Stimulated activated CD8-positive, alpha-beta memory T cell treated with anti-CD3 and anti-CD28 coated beads, Interleukin-15, amount 100 ng/mL, for 4 hours (primary cell): ENCODE data around the gene PCIF1.
"Not testable (repeated sequence)": the region's sequence is repeated elsewhere in the genome, so short reads cannot be mapped to it uniquely, and the experiment has no call there.

Experiments
- DNase-seq, 2 donors: peaks; one replicate each; pipeline ENCODE4 v3.0.0-alpha.2; 2020; ENCODE audit warnings: low read depth in 2 of 2

The PCIF1 gene

DNA sequence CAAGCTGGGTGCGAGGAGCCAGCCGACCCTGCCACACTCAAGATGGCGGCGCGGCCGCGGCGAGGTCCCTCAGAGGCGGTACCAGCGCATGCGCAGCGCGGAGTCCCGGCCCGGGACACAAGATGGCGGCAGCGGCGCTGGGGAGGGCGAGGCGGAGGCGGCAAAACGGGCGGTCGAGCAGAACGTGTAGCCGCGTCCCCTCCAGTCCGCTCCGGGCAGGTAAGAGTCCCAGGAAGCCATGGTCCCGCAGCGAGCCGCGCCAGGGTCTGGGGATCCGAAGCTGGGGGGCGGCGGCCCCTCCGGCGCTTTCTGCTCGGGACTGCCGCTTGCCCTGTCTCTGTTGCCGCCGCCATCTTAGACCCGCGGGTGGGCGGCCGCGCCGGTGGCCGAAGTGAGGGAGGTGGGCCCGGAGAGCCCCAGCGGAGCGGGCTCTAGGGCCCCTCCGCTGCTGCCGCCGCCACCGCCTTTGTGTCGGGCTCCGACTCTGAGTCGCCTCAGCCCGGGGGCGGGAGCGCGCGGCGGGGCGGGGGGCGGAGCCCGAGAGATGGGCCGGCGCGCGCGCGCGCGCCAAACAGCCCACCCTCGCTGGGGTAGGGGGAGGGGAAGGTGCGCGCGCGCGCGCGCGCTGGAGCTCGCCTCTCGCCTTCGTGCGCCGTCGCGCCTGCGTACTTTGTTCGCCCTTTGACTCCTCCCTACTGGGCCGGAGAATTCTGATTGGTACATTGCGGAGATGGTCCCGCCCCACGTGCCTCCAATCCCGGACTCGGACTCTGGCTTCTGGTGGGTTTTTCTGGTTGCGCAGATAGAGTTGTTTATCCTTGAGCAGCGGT, at the start of gene PCIF1:
Gene PCIF1 (plus strand): TSS at position 98 of the 830 bp plus-strand sequence. CDS start 4,317 bp downstream, outside the sequence.
- DNase-seq: peak; percentile 97

DNA sequence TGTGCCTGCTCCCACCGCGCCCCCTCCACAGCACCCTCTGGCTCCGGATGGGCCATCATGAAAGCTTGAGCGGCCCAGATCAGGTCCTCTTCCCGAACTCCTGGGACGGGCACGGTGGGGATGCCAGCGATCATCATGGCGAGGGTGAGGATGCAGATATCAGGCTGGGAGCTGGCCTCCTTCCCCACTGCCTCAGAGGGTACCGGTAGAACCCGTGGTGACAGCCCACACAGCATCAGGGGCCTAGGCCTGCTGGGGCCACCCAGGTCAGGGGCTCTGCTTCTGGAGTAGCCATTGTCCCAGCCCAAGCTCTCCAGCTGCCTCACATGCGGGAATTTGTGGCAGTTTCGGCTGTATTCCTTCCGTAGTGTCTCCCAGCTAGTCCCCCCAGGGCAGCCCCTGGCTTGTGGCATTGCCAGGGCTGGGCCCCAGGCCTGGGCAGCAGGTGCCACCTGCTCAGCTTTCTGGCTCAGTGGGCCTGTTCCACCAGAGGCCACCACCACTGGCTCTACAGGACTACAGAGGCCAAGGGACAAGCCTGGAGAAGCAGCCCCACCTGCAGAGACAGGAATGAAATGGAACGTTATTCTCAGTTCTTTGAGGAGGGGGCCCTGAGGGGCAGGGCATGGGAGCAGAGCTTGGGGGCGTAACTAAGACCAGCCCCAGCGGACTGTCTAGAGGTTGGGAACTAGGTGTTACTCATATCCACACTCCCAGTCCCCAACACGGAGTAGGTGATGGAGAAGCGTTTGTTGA, 47.7 kb upstream of the PCIF1 start:
- DNase-seq: no peak

DNA sequence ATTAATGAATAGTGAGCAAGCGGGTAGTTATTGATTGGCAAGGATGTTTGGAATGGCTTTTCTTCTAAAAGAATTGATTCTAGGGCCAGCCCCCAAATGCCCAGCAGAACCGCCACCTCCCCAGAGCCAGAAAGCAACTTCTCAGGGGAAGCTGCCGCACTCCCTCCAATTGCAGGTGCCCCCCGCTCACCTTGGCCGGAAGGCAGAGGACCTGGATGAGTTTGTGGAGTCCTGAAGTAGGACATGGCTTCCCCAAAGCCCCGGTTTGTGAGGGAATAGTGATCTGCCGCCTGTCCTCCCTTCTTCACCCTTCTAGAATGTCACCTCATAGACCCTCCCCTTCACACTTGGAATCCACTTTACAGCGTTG, 47.2 kb upstream of the PCIF1 start, which contains the start of gene SPATA25:
Gene SPATA25 (minus strand): TSS at position 277 of the 370 bp plus-strand sequence. CDS start 32 bp downstream, at position 245.
- DNase-seq: no peak

DNA sequence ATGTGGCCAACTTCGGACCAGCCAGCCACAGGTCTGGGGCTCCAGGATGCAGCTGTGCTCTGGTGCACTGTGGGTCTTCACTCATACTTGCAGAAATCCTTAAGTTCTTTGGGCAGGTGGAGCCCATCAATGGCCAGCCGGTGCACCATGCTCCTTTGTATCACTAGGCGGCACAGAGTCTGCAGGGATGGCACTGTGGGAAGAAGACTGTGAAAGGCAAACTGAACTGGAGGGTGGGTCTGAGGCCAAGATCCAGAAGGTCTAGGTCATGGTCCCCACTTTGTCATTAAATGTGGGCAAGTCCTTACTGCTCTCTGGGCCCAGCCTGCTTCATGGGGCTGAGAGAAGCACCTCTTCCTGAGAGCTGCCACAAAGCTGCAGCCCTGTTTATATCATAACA, 45.8 kb upstream of the PCIF1 start:
- no peak for DNase-seq

DNA sequence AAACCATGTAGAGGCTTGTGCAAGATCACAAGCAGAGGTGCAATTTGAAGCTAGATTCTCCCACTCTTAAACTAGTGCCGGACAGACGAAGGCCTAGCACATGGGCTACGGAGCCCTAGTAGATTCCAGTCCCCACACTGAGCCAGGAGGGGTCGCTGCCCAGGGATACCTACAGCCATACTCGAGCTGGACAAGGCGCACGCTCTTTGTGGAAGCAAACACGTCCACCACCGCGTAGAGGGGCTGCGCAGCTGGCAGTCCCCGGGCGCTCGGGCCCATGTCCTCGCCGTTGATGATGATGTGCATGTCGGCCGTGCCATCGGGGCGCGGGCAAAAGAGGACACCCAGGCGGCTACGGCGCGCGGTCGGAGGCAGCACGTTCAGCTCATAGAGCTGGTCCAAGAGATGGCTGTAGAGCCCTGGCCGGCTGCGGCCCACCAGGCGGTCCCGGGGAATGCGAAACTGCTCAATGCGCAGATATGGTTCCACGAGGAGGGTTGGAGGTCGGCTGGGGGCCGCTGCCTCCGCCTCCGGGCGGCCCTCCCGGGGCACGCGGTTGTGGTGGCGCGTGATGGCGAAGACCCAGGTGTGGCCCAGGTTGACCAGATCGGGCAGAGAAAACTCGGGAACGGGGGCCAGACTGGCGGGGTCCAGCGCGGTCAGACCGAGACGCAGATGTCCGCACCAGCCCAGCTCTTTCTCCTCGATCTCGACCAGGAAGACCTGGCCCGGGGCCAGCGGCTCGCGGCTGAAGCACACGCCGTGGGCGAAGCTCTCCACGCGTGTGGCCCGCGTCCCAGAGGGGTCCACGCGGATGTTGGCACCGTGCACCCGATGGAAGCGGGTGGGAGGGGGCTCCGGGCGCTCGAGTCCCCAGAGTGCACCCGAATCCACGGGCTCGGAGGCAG, 44.2 kb upstream of the PCIF1 start:
- peak in 1 of 2 donors; percentile 19 for DNase-seq

DNA sequence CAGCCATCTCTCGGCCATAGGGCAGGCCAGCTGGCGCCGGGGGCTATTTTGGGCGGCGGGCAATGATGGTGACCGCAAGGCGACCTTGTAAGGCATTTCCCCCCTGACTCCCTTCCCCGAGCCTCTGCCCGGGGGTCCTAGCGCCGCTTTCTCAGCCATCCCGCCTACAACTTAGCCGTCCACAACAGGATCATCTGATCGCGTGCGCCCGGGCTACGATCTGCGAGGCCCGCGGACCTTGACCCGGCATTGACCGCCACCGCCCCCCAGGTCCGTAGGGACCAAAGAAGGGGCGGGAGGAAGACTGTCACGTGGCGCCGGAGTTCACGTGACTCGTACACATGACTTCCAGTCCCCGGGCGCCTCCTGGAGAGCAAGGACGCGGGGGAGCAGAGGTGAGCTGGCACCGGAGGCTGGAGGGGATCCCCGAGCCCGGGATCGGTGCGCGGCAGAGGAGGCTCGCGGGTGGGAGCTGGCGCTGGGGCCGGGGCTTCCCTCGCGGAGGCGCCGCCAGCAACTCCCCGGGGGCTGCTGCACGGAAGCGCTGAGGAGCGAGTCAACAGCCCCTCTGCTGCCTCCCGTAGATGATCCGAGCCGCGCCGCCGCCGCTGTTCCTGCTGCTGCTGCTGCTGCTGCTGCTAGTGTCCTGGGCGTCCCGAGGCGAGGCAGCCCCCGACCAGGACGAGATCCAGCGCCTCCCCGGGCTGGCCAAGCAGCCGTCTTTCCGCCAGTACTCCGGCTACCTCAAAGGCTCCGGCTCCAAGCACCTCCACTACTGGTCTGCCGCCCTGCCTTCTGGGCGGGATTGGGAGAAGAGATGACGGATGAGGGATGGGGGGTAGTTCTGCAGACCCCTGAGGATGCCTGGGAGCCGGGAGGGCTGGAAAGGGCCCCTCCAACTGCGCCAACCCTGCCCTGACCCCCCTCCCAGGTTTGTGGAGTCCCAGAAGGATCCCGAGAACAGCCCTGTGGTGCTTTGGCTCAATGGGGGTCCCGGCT, 43.2 kb upstream of the PCIF1 start, which contains the start of the genes CTSA and NEURL2:
Gene CTSA (plus strand): TSS at position 351 of the 999 bp plus-strand sequence. CDS start 234 bp downstream, at position 585.
Gene NEURL2 (minus strand): TSS at position 224 of the 999 bp plus-strand sequence. CDS start 217 bp downstream, at position 7.
- DNase-seq: peak; percentile 70 to 80

DNA sequence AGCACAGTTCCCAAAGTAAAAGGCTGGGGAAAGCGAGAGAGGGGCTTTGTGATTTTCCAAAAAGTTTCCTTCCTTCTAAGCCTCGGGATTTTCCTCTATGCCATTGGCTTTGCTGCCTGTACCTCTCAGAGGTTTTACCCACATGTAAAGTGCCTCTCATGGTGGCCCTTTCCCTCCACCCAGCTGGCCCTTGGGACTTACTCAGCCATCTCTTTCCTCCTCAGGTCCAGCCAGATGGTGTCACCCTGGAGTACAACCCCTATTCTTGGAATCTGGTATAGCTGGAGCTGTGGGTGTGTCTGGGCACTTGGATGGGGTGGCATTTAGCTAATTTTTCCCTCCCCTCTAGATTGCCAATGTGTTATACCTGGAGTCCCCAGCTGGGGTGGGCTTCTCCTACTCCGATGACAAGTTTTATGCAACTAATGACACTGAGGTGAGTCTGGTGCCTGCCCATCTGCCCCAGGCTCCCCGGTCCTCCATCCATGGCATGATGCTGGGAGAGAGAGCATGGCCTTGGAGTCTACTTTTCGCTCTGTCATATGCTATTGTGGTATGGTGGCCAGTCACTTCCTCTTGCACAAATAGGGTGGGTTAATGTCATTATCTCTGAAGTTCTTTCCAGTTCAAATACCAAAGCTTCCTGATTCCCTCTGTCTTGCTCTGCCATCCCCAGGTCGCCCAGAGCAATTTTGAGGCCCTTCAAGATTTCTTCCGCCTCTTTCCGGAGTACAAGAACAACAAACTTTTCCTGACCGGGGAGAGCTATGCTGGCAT, 42.2 kb upstream of the PCIF1 start:
- no peak for DNase-seq

DNA sequence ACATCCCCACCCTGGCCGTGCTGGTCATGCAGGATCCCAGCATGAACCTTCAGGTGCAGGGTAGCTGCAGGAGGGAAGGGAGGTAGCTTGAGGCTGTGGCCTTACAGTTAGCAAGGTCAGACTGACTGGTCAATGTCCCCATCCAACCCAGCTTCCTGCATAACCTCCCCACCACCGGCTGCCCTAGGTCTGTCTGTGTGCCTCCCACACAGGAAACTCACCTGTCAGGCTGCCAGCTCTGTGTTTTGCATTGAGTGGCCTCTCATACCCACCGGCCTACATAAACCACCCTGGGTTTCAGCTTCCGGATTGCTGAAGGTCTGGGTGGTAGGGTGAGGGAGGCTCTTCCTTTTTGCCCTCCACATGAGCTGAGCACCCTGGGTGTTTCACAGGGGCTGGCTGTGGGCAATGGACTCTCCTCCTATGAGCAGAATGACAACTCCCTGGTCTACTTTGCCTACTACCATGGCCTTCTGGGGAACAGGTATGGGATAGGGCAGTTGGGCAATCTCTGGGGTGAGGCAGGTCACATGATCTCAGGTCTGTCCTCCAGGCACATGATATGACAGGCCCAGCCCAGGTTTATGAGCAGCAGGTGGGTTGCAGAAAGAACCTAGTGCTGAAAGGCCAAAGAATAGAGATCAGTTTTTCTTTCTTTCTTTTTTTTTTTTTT, 41.5 kb upstream of the PCIF1 start:
- no peak for DNase-seq

DNA sequence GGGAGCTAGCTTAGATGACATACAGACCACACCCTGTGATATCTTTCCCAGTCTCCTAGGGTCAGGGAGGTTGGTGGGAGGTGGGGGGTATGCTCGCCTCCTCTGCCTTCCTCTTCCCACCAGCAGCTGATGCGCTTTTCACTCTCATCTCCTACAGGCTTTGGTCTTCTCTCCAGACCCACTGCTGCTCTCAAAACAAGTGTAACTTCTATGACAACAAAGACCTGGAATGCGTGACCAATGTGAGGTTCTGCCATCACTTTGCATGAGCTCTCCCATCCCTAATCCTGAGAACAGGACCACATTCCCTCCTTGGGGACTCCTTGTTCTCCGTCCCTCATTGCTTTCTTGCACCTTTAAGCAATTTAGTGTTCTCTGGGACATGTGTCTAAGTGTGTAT, 40.7 kb upstream of the PCIF1 start:
- no peak for DNase-seq

DNA sequence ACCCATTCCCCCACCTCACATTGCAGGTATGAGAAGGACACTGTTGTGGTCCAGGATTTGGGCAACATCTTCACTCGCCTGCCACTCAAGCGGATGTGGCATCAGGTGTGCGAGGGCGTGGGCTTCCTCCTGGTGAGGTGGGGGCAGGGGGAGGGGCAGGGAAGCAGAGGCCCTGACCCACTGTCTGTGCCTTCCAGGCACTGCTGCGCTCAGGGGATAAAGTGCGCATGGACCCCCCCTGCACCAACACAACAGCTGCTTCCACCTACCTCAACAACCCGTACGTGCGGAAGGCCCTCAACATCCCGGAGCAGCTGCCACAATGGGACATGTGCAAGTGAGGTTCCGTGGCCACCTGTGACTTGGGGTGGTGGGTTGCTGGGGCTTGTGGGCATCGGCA, 39.7 kb upstream of the PCIF1 start:
- no peak for DNase-seq

DNA sequence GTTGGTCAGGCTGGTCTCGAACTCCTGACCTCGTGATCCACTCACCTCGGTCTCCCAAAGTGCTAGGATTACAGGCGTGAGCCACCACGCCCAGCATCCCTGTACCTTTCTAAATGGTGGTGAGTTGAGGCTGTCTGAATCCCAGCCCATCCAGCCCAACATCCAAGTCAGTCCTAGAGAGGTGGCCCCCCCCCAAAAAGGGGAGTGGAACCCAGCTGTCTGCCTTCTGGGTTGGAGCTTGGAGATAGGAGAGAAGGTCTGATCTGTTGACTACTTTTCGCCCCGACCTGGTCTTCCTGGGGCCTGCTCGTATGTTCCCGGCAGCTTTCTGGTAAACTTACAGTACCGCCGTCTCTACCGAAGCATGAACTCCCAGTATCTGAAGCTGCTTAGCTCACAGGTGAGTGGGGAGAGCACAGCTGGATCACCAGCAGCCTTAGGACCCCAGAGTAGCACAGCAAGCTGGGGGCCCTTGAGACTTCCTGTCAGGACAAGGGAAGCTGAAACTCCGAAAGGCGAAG, 37.8 kb upstream of the PCIF1 start:
- DNase-seq: no peak

DNA sequence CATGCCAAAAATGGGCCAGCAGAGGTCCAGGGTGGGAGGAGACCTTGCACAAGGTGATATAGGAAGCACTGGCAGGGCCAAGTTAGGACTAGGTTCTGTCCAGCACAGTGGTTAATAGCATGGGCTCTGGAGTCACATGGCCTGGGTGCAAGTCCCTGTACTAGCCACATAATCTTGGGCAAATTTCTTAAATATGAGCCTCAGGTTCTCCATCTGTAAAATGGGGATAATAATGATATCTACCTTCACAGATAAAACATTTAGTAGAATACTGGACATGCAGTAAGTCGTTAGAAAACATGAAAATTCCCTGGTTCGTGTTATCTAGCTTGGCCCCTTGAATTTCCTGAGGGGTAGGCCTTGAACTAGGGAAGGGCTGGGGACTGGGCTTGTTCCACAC, 37.2 kb upstream of the PCIF1 start:
- DNase-seq: no peak

DNA sequence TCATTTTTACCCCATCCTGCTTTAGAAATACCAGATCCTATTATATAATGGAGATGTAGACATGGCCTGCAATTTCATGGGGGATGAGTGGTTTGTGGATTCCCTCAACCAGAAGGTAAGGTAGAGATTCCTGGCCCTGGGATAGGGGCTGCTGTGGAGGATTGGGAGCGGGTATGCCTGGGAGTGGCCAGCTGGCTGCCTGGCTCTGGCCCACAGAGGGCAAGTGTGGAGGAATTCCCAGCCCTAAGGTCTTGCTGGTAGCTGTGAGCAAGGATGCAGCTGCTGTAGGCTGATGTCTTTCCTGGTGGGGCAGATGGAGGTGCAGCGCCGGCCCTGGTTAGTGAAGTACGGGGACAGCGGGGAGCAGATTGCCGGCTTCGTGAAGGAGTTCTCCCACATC, 36.8 kb upstream of the PCIF1 start:
- no peak for DNase-seq

DNA sequence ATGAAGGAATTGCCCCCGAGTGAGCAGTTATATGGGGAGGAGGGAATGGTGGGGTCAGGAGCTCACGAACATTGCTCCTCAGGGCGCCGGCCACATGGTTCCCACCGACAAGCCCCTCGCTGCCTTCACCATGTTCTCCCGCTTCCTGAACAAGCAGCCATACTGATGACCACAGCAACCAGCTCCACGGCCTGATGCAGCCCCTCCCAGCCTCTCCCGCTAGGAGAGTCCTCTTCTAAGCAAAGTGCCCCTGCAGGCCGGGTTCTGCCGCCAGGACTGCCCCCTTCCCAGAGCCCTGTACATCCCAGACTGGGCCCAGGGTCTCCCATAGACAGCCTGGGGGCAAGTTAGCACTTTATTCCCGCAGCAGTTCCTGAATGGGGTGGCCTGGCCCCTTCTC, 36.2 kb upstream of the PCIF1 start:
- no peak for DNase-seq

DNA sequence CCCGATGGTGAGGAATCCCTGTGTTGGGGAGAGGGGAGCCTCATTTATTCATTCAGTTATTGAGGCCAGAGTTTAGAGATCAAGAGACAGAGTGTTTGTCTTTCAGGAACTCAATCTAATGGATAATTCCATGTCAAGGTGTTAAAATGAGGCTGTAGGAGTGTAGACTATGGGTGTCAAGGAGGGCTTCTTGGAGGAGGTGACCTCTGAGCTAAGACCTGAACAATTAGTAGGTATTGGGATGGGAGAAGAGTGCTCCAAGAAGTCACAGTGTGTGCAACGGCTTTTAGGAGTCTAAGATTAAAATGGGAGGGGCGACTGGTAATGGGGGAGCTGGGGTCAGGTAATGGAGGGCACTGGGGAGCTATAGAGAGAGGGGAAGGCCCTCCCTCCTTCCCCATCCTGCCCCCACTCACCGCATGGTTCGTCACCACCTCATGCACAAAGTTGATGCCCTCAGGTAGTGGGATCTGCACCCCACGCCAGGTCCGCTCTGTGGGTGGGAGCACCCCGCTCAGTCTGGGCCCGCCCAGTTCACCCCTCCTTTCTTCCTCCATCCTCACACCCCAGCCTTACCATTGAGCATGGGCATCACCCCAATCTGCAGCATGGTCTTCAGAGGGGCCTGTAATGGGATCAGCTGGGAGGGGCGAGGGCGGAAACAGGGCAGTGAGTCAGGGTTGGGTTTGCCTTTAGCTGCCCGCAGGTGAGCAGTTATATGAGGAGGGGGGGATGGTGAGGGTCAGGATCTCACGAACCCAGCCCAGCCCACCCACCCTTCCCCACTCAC, 35.2 kb upstream of the PCIF1 start:
- DNase-seq: no peak

DNA sequence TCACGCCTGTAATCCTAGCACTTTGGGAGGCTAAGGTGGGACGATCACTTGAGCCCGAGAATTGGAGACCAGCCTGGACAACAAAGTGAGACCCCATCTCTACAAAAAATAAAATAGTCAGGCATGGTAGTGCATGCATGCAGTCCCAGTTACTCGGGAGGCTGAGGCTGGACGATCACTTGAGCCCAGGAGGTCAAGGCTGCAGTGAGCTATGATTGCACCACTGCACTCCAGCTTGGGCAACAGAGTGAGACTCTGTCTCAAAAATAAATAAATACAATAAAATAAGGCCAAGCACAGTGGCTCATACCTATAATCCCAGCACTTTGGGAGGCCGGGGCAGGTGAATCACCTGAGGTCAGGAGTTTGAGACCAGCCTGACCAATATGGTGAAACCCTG, 33.2 kb upstream of the PCIF1 start:
- DNase-seq: not testable (repeated sequence)

DNA sequence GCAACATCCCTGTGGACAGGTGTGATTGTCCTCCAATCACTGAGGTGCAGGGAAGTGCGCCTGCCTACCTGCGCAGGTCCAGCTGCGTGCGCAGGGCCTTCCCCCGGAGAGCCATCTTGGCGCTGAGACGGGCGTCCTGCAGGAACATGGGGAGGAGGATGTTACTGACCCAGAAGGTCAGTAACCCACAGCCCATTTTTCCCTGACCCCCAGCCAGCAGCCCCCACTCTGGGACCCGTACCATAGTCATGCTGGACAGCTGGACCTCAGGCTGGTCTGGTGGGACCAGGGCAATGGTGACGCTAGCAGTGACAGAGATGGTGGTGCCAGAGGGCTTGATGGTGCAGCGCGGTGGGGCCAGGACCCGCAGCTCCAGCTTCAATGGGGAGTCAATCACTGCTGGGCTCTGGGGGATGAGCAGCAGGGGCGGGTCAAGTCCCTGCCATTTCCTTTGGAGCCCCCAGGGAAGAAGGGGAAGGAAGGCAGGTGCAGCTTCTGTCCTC, 32.2 kb upstream of the PCIF1 start:
- no peak for DNase-seq
